Measurements from ENCODE around the gene TMPRSS5.
"Not testable (repeated sequence)": the region's sequence is repeated elsewhere in the genome, so short reads cannot be mapped to it uniquely, and the experiment has no call there.

TMPRSS5 gene

GRCh38 chr11:113697111-113697510 lies 9.0 kb downstream of the TMPRSS5 start:
- no peak for DNase-seq

GRCh38 chr11:113695207-113695606 lies 10.9 kb downstream of the TMPRSS5 start:
- DNase-seq, result no peak

GRCh38 chr11:113694390-113694789 lies 11.7 kb downstream of the TMPRSS5 start:
- no peak for DNase-seq

GRCh38 chr11:113693030-113693429 lies 13.1 kb downstream of the TMPRSS5 start:
- DNase-seq, result no peak

GRCh38 chr11:113690619-113691569 lies 15.2 kb downstream of the TMPRSS5 start:
- peak; percentile 57 to 87 (median 76) for DNase-seq

GRCh38 chr11:113689768-113690618 lies 16.1 kb downstream of the TMPRSS5 start:
- DNase-seq, result no peak

- peak; percentile 6 to 40 (median 31) for DNase-seq
Observed at GRCh38 chr11:113685654-113686359, 20.3 kb downstream of the TMPRSS5 start.

- no peak for DNase-seq
Observed at GRCh38 chr11:113684496-113684895, 21.6 kb downstream of the TMPRSS5 start.

GRCh38 chr11:113683481-113684046 lies 22.5 kb downstream of the TMPRSS5 start:
- no peak for DNase-seq

- no peak for DNase-seq
Observed at GRCh38 chr11:113681711-113682413, 24.2 kb downstream of the TMPRSS5 start.

- DNase-seq, result no peak
Observed at GRCh38 chr11:113681282-113681681, 24.8 kb downstream of the TMPRSS5 start.

GRCh38 chr11:113677685-113678084 lies 28.4 kb downstream of the TMPRSS5 start:
- no peak for DNase-seq

- no peak for DNase-seq
Observed at GRCh38 chr11:113675565-113675964, 30.5 kb downstream of the TMPRSS5 start.

GRCh38 chr11:113675003-113675561 lies 31.0 kb downstream of the TMPRSS5 start:
- no peak for DNase-seq

- DNase-seq, result no peak
Observed at GRCh38 chr11:113674397-113674685, 31.8 kb downstream of the TMPRSS5 start.

GRCh38 chr11:113673550-113674396 lies 32.3 kb downstream of the TMPRSS5 start:
- no peak for DNase-seq

GRCh38 chr11:113671914-113672313 lies 34.2 kb downstream of the TMPRSS5 start:
- not testable (repeated sequence) for DNase-seq

- no peak for DNase-seq
Observed at GRCh38 chr11:113670831-113671215, 35.3 kb downstream of the TMPRSS5 start.

GRCh38 chr11:113670149-113670830 lies 35.8 kb downstream of the TMPRSS5 start:
- DNase-seq, result no peak

GRCh38 chr11:113668255-113668654 lies 37.9 kb downstream of the TMPRSS5 start:
- peak in 2 of 4 experiments; percentile 12 to 27 for DNase-seq
